ENCODE measurements around the gene RBMS3. TPM values are rescaled to one million over a fixed set of nuclear protein-coding genes. Genes with fewer than 3 reads are reported as not detected.

RBMS3 gene
- total and polyA plus RNA-seq, 2 of the 8 experiments (the other 6 are each of a cell fraction or from before 2014, with no cell fraction given) = 3.7 to 6.9 TPM

GRCh38 chr3:29773481-29773880 is 492.6 kb downstream of the RBMS3 start (continued):
- TF ChIP-seq RAD21 (IDR thresholded peaks at IDR 0.05 in 1 of 2, conservative IDR thresholded peaks at IDR 0.05 in 1 of 2; ENCODE audit: low read depth in 2 of 2, low read length in 2 of 2) (no peak), USF2 (IDR thresholded peaks at IDR 0.05; ENCODE audit: low read length) (no peak), TCF12 (IDR thresholded peaks at IDR 0.05; ENCODE audit: low read depth, low read length) (no peak)
